ENCODE results near the gene GASK1A. TPM values are rescaled to one million over a fixed set of nuclear protein-coding genes. Genes with fewer than 3 reads are reported as not detected.
A peak's percentile ranks its signal among the peaks of the same experiment; 100 is the strongest.

GASK1A gene
- total RNA-seq, 1 donor from 2014 or later: 1.1 TPM

DNA sequence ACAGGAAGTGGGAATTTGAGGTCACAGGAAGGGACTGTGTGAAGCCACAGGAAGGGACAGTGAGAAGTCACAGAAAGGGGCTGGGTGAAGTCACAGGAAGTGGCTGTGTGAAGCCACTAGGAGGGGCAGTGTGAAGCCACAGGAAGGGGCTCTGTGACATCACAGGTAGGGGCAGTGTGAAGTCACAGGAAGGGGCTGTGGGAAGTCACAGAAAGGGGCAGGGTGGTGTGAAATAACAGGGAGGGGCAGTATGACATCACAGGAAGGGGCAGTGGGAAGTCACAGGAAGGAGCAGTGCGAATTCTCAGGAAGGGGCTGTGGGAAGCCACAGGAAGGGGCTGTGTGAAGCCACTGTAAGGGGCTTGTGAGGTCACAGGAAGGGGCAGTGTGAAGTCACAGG, 35.8 kb downstream of the GASK1A start:
- DNase-seq (ENCODE audit: low read depth): no peak
- FAIRE-seq: peak; percentile 58

DNA sequence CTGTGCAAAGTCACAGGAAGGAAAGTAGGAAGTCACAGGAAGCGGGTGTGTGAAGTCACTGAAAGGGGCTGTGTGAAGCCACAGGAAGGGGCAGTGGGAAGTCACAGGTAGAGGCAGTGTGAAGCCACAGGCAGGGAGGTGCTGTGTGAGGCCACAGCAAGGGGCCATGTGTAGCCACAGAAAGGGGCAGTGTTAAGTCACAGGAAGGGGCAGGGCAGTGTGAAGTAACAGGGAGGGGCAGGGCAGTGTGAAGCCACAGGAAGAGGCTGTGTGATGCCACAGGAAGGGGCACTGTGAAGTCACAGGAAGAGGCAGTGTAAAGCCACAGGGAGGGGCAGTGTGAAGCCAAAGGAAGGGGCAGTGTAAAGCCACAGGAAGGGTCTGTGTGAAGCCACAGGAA, 36.5 kb downstream of the GASK1A start:
- H3K27me3 ChIP-seq (ENCODE audit: control insufficient read depth, insufficient read depth, low read length): no peaks in the 10 kb centered on the region
- DNase-seq (ENCODE audit: low read depth): no peak
- no peak overlapping the region for H3K4me3 ChIP-seq (ENCODE audit: low read depth, low read length)
- TF ChIP-seq, protein P1, sequence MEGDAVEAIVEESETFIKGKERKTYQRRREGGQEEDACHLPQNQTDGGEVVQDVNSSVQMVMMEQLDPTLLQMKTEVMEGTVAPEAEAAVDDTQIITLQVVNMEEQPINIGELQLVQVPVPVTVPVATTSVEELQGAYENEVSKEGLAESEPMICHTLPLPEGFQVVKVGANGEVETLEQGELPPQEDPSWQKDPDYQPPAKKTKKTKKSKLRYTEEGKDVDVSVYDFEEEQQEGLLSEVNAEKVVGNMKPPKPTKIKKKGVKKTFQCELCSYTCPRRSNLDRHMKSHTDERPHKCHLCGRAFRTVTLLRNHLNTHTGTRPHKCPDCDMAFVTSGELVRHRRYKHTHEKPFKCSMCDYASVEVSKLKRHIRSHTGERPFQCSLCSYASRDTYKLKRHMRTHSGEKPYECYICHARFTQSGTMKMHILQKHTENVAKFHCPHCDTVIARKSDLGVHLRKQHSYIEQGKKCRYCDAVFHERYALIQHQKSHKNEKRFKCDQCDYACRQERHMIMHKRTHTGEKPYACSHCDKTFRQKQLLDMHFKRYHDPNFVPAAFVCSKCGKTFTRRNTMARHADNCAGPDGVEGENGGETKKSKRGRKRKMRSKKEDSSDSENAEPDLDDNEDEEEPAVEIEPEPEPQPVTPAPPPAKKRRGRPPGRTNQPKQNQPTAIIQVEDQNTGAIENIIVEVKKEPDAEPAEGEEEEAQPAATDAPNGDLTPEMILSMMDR (IDR thresholded peaks at IDR 0.05; ENCODE audit: insufficient read depth, low read length, severe bottlenecking): no peak
- no peak for FAIRE-seq
- H3K36me3 ChIP-seq (ENCODE audit: control insufficient read depth, insufficient read depth, low read length): no peaks in the 10 kb centered on the region

More for the DNA sequence above, 35.8 kb downstream of the GASK1A start:
- TF ChIP-seq, protein P1 (IDR thresholded peaks at IDR 0.05; ENCODE audit: insufficient read depth, low read length, severe bottlenecking): no peak
- H3K4me3 ChIP-seq (ENCODE audit: low read depth, low read length): no peak overlapping the region
- H3K36me3 ChIP-seq (ENCODE audit: control insufficient read depth, insufficient read depth, low read length): no peaks in the 10 kb centered on the region
- H3K27me3 ChIP-seq (ENCODE audit: control insufficient read depth, insufficient read depth, low read length): no peaks in the 10 kb centered on the region

DNA sequence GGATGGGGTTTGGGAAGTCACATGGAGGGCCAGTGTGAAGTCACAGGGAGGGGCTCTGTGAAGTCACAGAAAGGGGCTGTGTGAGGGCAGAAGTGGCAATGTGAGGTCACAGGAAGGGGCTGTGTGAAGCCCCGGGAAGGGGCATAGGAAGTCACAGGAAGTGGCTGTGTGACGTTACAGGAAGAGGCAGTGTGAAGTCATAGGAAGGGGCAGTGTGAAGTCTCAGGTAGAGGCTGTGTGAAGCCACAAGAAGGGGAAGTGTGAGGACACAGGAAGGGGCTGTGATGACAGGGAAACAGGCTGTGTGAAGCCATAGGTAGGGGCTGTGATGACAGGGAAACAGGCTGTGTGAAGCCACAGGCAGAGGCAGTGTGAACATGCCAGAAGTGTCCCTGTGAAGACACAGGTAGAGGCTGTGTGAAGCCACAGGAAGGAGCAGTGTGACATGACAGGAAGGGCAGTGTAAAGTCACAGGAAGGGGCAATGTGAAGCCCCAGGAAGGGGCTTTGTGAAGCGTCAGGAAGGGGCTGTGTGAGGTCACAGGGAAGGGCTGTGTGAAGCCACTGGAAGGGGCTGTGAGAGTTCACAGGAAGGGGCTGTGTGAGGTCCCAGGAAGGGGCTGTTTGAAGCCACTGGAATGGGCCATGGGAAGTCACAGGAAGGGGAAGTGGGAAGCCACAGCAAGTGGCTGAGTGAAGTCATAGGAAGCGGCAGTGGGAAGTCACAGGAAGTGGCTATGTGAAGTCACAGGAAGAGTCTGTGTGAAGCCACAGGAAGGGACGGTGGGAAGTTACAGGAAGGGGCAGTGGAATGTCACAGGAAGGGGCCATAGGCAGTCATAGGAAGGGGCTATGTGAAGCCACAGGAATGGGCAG, 37.1 kb downstream of the GASK1A start:
- peak; percentile 93 for FAIRE-seq

DNA sequence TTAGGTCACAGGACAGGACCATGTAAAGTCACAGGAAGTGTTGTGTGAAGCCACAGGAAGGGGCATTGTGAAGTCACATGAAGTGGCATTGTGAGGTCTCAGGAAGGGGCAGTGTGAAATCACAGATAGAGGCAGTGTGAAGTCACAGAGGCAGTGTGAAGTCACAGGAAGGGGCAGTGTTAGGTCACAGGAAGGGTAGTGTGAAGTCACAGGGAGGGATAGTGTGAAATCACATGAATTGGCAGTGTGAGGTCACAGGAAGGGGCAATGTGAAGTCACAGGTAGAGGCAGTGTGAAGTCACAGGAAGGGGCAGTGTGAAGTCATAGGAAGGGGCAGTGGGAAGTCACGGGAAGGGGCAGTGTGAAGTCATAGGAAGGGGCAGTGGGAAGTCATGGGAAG, 37.9 kb downstream of the GASK1A start:
- no peak for DNase-seq (ENCODE audit: low read depth)

More for the DNA sequence above, 37.1 kb downstream of the GASK1A start:
- H3K4me3 ChIP-seq (ENCODE audit: low read depth, low read length): no peak overlapping the region
- TF ChIP-seq, protein P1 (IDR thresholded peaks at IDR 0.05; ENCODE audit: insufficient read depth, low read length, severe bottlenecking): no peak
- H3K27me3 ChIP-seq (ENCODE audit: control insufficient read depth, insufficient read depth, low read length): no peaks in the 10 kb centered on the region
- H3K36me3 ChIP-seq (ENCODE audit: control insufficient read depth, insufficient read depth, low read length): no peaks in the 10 kb centered on the region
- DNase-seq (ENCODE audit: low read depth): no peak

DNA sequence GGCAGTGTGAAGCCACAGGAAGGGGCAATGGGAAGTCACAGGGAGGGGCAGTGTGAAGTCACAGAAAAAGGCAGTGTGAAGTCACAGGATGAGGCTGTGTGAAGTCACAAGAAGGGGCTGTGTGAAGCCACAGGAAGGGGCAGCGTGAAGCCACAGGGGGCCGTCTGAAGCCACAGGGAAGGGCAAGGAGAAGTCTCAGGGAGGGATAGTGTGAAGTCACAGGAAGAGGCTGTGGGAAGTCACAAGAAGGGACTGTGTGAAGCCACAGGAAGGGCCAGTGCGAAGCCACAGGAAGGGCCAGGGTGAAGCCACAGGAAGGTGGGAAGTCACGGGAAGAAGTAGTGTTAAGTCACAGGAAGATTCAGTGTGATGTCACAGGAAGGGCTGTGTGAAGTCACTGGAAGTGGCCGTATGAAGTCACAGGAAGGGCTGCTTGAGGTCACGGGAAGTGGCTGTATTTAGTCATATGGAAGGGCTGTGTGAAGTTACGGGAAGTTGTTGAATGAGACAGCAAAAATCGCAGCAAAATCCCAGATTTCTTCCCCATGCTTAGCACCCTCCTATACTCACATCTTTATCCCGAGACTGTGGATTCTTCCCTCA, 38.6 kb downstream of the GASK1A start:
- FAIRE-seq (no peak), DNase-seq (ENCODE audit: low read depth) (no peak)
- no peaks in the 10 kb centered on the region for H3K36me3 ChIP-seq (ENCODE audit: control insufficient read depth, insufficient read depth, low read length)
- H3K4me3 ChIP-seq (ENCODE audit: low read depth, low read length): no peak overlapping the region
- TF ChIP-seq, protein P1 (IDR thresholded peaks at IDR 0.05; ENCODE audit: insufficient read depth, low read length, severe bottlenecking): no peak
- H3K27me3 ChIP-seq (ENCODE audit: control insufficient read depth, insufficient read depth, low read length): no peaks in the 10 kb centered on the region

More for the DNA sequence above, 37.9 kb downstream of the GASK1A start:
- Histone ChIP-seq H3K36me3 (ENCODE audit: control insufficient read depth, insufficient read depth, low read length) (no peaks in the 10 kb centered on the region), H3K27me3 (ENCODE audit: control insufficient read depth, insufficient read depth, low read length) (no peaks in the 10 kb centered on the region), H3K4me3 (ENCODE audit: low read depth, low read length) (no peak overlapping the region)
- peak; percentile 55 for FAIRE-seq
- TF ChIP-seq, protein P1 (IDR thresholded peaks at IDR 0.05; ENCODE audit: insufficient read depth, low read length, severe bottlenecking): no peak
